CD8-positive, alpha-beta memory T cell (primary cell): Measurements from ENCODE around the gene TNFAIP1. TPM values are rescaled to one million over a fixed set of nuclear protein-coding genes. Genes with fewer than 3 reads are reported as not detected.

Experiments
- CTCF ChIA-PET: fragments of 350-600 bp; sonication (Branson Sonifier 250); formaldehyde crosslinking; loops from one replicate; lab custom pipeline; 2021; ENCODE audit warnings: antibody characterized with exemption; lab: Charles Lee
- POLR2A ChIA-PET: fragments of 350-600 bp; sonication (Branson Sonifier 250); formaldehyde crosslinking; loops from one replicate; lab custom pipeline; 2021; ENCODE audit warnings: antibody characterized with exemption; lab: Charles Lee
- DNase-seq, 5 donors: peaks; one replicate each; pipeline versions ENCODE4 v3.0.0 to v3.0.0-alpha.2; 2020 to 2022; ENCODE audit warnings: mixed read lengths in 1 of 5
- H3K27ac ChIP-seq: one replicate; pipeline ENCODE4 v1.7.0; 2013; ENCODE audit warnings: low read depth, mild to moderate bottlenecking, low read length, moderate library complexity
- H3K27me3 ChIP-seq: 2 replicates; pipeline ENCODE4 v1.7.0; 2013; ENCODE audit warnings: low read length, mild to moderate bottlenecking; ENCODE audit not compliant: insufficient read depth, poor library complexity, severe bottlenecking
- H3K36me3 ChIP-seq: 2 replicates; pipeline ENCODE4 v1.7.0; 2013; ENCODE audit warnings: mild to moderate bottlenecking, low read length, moderate library complexity; ENCODE audit not compliant: insufficient read depth
- H3K4me1 ChIP-seq: 2 replicates; pipeline ENCODE4 v1.7.0; 2013; ENCODE audit warnings: mild to moderate bottlenecking, low read length, moderate library complexity; ENCODE audit not compliant: insufficient read depth
- H3K4me3 ChIP-seq: 2 replicates; pipeline ENCODE4 v1.7.0; 2013; ENCODE audit warnings: mild to moderate bottlenecking, low read length
- H3K9me3 ChIP-seq: 2 replicates; pipeline ENCODE4 v1.7.0; 2013; ENCODE audit warnings: mild to moderate bottlenecking, low read length
- H3K27ac Mint-ChIP-seq, 8 donors: one replicate each; pipeline ENCODE4 v1.8.0; 2020 to 2021; ENCODE audit warnings: mixed read lengths in 8 of 8, mild to moderate bottlenecking in 6 of 8, inconsistent platforms in 3 of 8, moderate library complexity in 3 of 8
- H3K27me3 Mint-ChIP-seq, 2 donors: one replicate each; pipeline ENCODE4 v1.8.0; 2020 to 2021; ENCODE audit warnings: mixed read lengths in 2 of 2, mild to moderate bottlenecking in 1 of 2, moderate library complexity in 1 of 2
- H3K36me3 Mint-ChIP-seq, 3 donors: one replicate each; pipeline ENCODE4 v1.8.0; 2020 to 2021; ENCODE audit warnings: mixed read lengths in 3 of 3, inconsistent platforms in 1 of 3, mild to moderate bottlenecking in 1 of 3
- H3K4me1 Mint-ChIP-seq, 3 donors: one replicate each; pipeline ENCODE4 v1.8.0; 2020 to 2021; ENCODE audit warnings: mixed read lengths in 3 of 3, inconsistent platforms in 1 of 3, mild to moderate bottlenecking in 1 of 3
- H3K4me3 Mint-ChIP-seq, 7 donors: one replicate each; pipeline ENCODE4 v1.8.0; 2020 to 2021; ENCODE audit warnings: mixed read lengths in 7 of 7, mild to moderate bottlenecking in 6 of 7, moderate library complexity in 4 of 7, inconsistent platforms in 2 of 7
- H3K9me3 Mint-ChIP-seq, 5 donors: one replicate each; pipeline ENCODE4 v1.8.0; 2020 to 2022; ENCODE audit warnings: mixed read lengths in 5 of 5, mild to moderate bottlenecking in 3 of 5, moderate library complexity in 2 of 5, inconsistent platforms in 1 of 5
- polyA plus RNA-seq: library from polyadenylated mRNA; unstranded; fragments of 300-500 nt; fragmentation: Illumina TruSeq; gene quantifications from one replicate; pipeline ENCODE4 v1.2.3, GENCODE V29; 2021
- total RNA-seq, 2 experiments: library from RNA; stranded (reverse); gene quantifications; one replicate each; pipeline ENCODE4 v1.2.3, GENCODE V29; 2021

The TNFAIP1 gene
- total and polyA plus RNA-seq, 3 experiments from 2014 or later = 10.6 to 30.6 (median 29.0) TPM

DNA sequence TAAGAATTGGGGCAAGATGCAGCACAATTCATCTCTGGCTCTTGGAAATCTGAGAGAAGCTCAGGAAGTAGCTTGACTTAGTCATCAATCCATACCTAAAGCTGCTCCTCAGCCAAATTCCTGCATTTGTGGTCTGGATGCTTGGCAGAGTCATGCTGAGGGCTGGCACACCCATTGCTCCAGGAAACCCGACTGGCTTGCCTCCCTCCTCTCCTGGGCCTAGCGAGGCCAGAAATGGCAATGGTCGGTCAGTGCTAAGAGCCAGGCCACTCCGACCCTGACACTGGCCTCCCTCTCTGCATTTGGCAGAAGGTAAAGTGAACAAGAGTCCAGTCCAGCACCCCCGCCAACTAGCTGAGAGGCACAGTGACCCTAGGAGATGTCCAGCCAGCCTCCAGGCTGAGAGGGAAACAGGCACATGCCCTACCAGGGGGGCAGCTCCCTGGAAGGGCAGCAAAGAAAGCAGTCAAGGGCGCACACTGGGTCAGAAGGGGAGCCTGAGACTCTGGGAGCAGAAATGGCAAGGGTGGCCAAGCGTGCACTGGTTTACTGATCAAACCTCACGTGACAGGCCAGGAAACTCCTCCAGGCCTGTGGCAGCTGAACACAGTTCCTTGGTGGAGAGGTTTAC is 11.8 kb downstream of the TNFAIP1 start:
- no peaks in the 10 kb centered on the region for H3K4me1 ChIP-seq
- Mint-ChIP-seq H3K36me3 (peaks cover 3 to 92% (median 17%) of the 10 kb centered on the region in 3 donors), H3K4me1 (no peaks in the 10 kb centered on the region), H3K4me3 (no peak overlapping the region), H3K9me3 (no peaks in the 10 kb centered on the region), H3K27ac (peak overlapping the region in 1 of 8 donors; percentile 1), H3K27me3 (no peaks in the 10 kb centered on the region)
- no peak for DNase-seq
- peaks cover 53% of the 10 kb centered on the region for H3K36me3 ChIP-seq
- ChIA-PET CTCF (interaction anchor here (1.1 kb wide), 1 partner anchor 12 kb away, joined by 3 read pairs; the partner anchor contains the start of genes IFT20 and TNFAIP1), POLR2A (no interaction called here)
- H3K4me3 ChIP-seq = no peak overlapping the region
- no peak overlapping the region for H3K27ac ChIP-seq
- H3K9me3 ChIP-seq = no peaks in the 10 kb centered on the region
- no peaks in the 10 kb centered on the region for H3K27me3 ChIP-seq

GRCh38 chr17:28348979-28349378 is 13.4 kb downstream of the TNFAIP1 start:
- no peak overlapping the region for H3K27ac ChIP-seq
- no peaks in the 10 kb centered on the region for H3K27me3 ChIP-seq
- H3K4me1 Mint-ChIP-seq = no peaks in the 10 kb centered on the region
- no peaks in the 10 kb centered on the region for H3K27me3 Mint-ChIP-seq
- no peak overlapping the region for H3K4me3 Mint-ChIP-seq
- peaks cover 58% of the 10 kb centered on the region for H3K36me3 ChIP-seq
- ChIA-PET POLR2A (no interaction called here), CTCF (no interaction called here)
- H3K9me3 Mint-ChIP-seq = no peaks in the 10 kb centered on the region
- no peak overlapping the region for H3K4me3 ChIP-seq
- DNase-seq = no peak
- peak overlapping the region in 2 of 8 donors; percentile 42 to 54 for H3K27ac Mint-ChIP-seq
- peaks cover 3 to 91% (median 13%) of the 10 kb centered on the region in 3 donors for H3K36me3 Mint-ChIP-seq
- H3K4me1 ChIP-seq = no peaks in the 10 kb centered on the region
- H3K9me3 ChIP-seq = no peaks in the 10 kb centered on the region

- Histone ChIP-seq H3K4me1 (no peaks in the 10 kb centered on the region), H3K4me3 (no peak overlapping the region), H3K9me3 (no peaks in the 10 kb centered on the region), H3K27me3 (no peaks in the 10 kb centered on the region), H3K36me3 (peaks cover 65% of the 10 kb centered on the region), H3K27ac (no peak overlapping the region)
- H3K27ac Mint-ChIP-seq = no peak overlapping the region
- H3K27me3 Mint-ChIP-seq = no peaks in the 10 kb centered on the region
- POLR2A ChIA-PET = interaction anchor here (1.3 kb wide), 1 partner anchor 11 kb away, joined by 3 read pairs; no protein-coding TSS in a partner anchor
- DNase-seq = no peak
- no peak overlapping the region for H3K4me3 Mint-ChIP-seq
- H3K4me1 Mint-ChIP-seq = peaks cover 0 to 5% (median 0%) of the 10 kb centered on the region in 3 donors
- CTCF ChIA-PET = no interaction called here
- no peaks in the 10 kb centered on the region for H3K9me3 Mint-ChIP-seq
- peaks cover 3 to 89% (median 17%) of the 10 kb centered on the region in 3 donors for H3K36me3 Mint-ChIP-seq
Observed at GRCh38 chr17:28350271-28350670, 14.7 kb downstream of the TNFAIP1 start.

DNA sequence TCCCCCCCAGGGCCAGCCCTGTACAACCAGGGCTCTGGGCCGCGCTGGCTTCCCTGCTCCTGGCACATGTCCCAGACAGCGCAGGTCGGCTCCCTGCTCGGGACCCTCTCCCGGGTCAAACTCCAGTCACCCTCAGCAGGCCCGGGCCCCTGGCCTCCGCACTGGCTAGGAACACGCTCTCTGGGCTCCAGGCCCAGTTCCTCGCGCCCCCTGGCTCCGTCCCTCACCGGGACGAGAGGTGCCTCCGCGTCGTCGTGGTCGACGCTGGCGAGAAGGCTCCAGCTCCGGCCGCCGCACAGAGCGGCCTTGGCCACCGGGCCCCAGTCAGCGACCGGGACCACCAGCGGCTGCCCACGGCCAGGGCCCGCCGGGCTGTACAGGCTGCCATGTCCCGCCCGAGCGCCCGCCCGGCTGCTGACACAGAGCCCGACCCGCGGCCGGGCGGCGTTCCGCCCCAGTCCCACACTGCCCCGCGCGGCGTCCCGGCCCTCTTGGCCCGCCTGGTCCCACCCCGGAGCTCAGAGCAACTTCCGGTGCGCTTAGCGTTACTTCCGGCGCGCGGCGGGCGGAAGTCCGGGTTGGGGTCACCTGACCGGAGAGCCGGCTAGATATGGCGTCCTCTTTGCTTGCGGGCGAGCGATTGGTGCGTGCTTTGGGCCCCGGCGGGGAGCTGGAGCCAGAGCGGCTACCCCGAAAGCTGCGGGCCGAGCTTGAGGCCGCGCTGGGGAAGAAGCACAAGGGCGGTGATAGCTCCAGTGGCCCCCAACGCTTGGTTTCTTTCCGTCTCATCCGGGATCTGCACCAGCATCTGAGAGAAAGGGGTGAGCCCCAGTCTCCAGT is 21.7 kb downstream of the TNFAIP1 start, which contains the start of gene POLDIP2:
Gene POLDIP2 (minus strand): TSS at position 467 of the 840 bp plus-strand sequence. CDS start 79 bp downstream, at position 388.
- H3K4me1 Mint-ChIP-seq = peaks cover 24 to 35% (median 25%) of the 10 kb centered on the region in 3 donors
- ChIA-PET CTCF (interaction anchor here (1.0 to 4.5 kb wide), 8 partner anchors 13 to 50 kb away, joined by 3 to 30 read pairs (median 4); partner anchors contain the start of genes IFT20, TMEM97, TNFAIP1 and VTN), POLR2A (interaction anchor here (0.6 to 5.4 kb wide), 9 partner anchors 10 to 594 kb away, joined by 3 to 62 read pairs (median 7); partner anchors contain the start of genes IFT20, PHF12, RPL23A and SARM1)
- no peaks in the 10 kb centered on the region for H3K27me3 ChIP-seq
- H3K9me3 ChIP-seq = no peaks in the 10 kb centered on the region
- no peaks in the 10 kb centered on the region for H3K27me3 Mint-ChIP-seq
- H3K27ac ChIP-seq = peak within 1 kb of the TSS; percentile 81
- H3K4me1 ChIP-seq = peaks cover 22% of the 10 kb centered on the region
- H3K4me3 ChIP-seq = peak within 1 kb of the TSS; percentile 89
- peaks cover 49% of the 10 kb centered on the region for H3K36me3 ChIP-seq
- peak within 1 kb of the TSS; percentile 91 to 96 (median 93) for H3K4me3 Mint-ChIP-seq
- peak; percentile 93 to 97 (median 95) for DNase-seq
- H3K27ac Mint-ChIP-seq = peak within 1 kb of the TSS; percentile 92 to 98 (median 96)
- peaks cover 0 to 69% (median 11%) of the 10 kb centered on the region in 3 donors for H3K36me3 Mint-ChIP-seq
- H3K9me3 Mint-ChIP-seq = no peaks in the 10 kb centered on the region

DNA sequence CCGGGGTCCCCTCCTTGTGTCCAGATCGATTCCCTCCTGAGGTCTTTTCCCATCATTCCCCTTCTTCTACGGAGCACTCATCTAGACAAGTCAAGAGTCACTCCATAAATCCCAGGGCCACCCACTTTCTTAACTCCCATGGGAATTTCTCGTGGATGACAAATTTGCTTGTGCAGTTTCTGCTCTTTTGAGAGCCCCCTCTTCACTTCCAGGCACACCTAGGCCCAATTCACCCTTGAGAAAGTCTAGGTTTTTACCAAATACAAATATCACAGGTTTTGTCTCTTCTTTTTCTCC is 22.3 kb downstream of the TNFAIP1 start:
- POLR2A ChIA-PET = interaction anchor here (1.0 to 5.4 kb wide), 7 partner anchors 9 to 362 kb away, joined by 3 to 62 read pairs (median 8); partner anchors contain the start of genes IFT20, RPL23A, SARM1 and TNFAIP1

DNA sequence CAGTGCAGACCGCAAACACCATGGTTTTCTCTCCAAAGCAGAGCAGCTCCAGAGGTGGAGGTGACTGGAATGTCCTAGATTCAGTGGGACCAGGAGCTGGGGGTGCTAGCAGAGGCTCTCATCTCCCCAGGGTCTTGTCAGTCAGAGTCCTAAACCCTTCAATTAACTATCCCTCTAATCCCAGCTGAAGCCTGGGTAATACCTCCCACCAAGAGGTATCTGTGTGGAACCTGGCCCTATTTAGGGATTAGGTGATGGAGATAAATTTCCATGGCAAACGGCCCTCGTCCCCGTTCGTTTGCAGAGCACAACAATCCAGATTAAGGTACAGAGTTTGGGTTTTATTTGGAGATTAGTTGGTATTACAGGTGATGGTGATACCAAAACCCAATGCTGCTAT is 27.6 kb downstream of the TNFAIP1 start:
- no peak overlapping the region for H3K4me3 ChIP-seq
- Mint-ChIP-seq H3K4me3 (no peak overlapping the region), H3K27ac (no peak overlapping the region), H3K36me3 (peaks cover 0 to 61% (median 7%) of the 10 kb centered on the region in 3 donors), H3K9me3 (no peaks in the 10 kb centered on the region), H3K27me3 (no peaks in the 10 kb centered on the region), H3K4me1 (peaks cover 3 to 6% (median 4%) of the 10 kb centered on the region in 3 donors)
- peaks cover 32% of the 10 kb centered on the region for H3K36me3 ChIP-seq
- CTCF ChIA-PET = no interaction called here
- POLR2A ChIA-PET = no interaction called here
- H3K9me3 ChIP-seq = no peaks in the 10 kb centered on the region
- H3K27me3 ChIP-seq = no peaks in the 10 kb centered on the region
- no peak for DNase-seq
- no peak overlapping the region for H3K27ac ChIP-seq
- peaks cover 7% of the 10 kb centered on the region for H3K4me1 ChIP-seq

More for the DNA sequence above, 22.3 kb downstream of the TNFAIP1 start:
- Histone ChIP-seq H3K27ac (peak overlapping the region; percentile 81), H3K36me3 (peaks cover 47% of the 10 kb centered on the region), H3K27me3 (no peaks in the 10 kb centered on the region), H3K4me1 (peaks cover 22% of the 10 kb centered on the region), H3K4me3 (peak overlapping the region; percentile 89), H3K9me3 (no peaks in the 10 kb centered on the region)
- Mint-ChIP-seq H3K4me3 (peak overlapping the region; percentile 91 to 96 (median 93)), H3K4me1 (peaks cover 24 to 35% (median 25%) of the 10 kb centered on the region in 3 donors), H3K9me3 (no peaks in the 10 kb centered on the region), H3K27me3 (no peaks in the 10 kb centered on the region), H3K36me3 (peaks cover 0 to 72% (median 11%) of the 10 kb centered on the region in 3 donors), H3K27ac (peak overlapping the region; percentile 92 to 98 (median 96))
- CTCF ChIA-PET = interaction anchor here (1.0 to 4.5 kb wide), 8 partner anchors 13 to 49 kb away, joined by 3 to 30 read pairs (median 4); partner anchors contain the start of genes IFT20, TMEM97, TNFAIP1 and VTN
- DNase-seq = no peak

DNA sequence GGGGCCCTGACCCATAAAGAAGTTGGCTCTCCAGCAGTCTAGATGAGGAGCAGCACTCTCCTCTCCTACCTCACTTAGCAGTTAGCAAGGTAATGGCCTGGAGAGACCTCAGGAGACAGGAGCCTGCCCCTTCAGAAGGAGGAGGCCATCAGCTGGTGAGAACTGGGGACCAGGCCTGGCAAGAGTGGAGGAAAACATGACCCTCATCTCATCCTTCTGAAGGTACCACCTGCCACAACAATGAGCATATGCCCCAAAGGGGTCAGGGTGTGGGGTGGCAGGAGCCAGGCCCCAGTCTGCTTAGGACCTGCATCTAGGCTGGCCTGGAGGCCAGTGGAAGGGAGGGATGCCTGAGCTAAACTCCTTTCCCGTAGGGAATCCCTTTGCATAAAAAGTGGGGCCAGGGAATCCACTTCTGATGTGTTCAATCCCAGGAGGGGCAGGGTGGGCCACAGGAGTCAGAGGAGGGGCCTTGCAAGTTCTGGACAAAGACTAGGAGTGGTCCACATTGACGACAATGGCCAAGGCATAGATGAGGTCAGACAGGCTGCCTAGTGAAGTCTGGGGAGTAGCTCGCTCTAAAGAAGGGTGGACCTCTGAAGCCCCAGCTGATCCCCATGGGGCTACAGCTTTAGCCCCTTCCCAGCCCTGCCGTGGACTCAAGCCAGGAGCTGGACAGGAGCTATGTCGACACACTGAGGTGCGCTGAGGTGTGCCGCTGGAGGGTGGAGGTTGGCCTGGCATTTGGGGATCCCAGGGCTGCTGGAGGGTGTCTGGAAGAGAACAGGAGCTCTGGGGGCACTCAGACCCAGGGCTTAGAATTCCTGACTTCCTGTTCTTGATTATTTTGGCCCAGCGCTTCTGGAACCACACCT is 28.5 kb downstream of the TNFAIP1 start:
- ChIA-PET CTCF (no interaction called here), POLR2A (no interaction called here)
- DNase-seq = no peak
- Mint-ChIP-seq H3K36me3 (peaks cover 0 to 54% (median 7%) of the 10 kb centered on the region in 3 donors), H3K4me1 (no peaks in the 10 kb centered on the region), H3K4me3 (no peak overlapping the region), H3K27me3 (no peaks in the 10 kb centered on the region), H3K9me3 (no peaks in the 10 kb centered on the region), H3K27ac (no peak overlapping the region)
- Histone ChIP-seq H3K4me1 (no peaks in the 10 kb centered on the region), H3K36me3 (peaks cover 30% of the 10 kb centered on the region), H3K27me3 (no peaks in the 10 kb centered on the region), H3K9me3 (no peaks in the 10 kb centered on the region), H3K4me3 (no peak overlapping the region), H3K27ac (no peak overlapping the region)
